Activated CD8-positive, alpha-beta memory T cell treated with anti-CD3 and anti-CD28 coated beads, Interleukin-2, amount 10 ng/mL, durations not matched to agents 7 days and 5 days (primary cell): ENCODE measurements around the gene MAP4K2. TPM values are rescaled to one million over a fixed set of nuclear protein-coding genes. Genes with fewer than 3 reads are reported as not detected.
"Not testable (repeated sequence)": the region's sequence is repeated elsewhere in the genome, so short reads cannot be mapped to it uniquely, and the experiment has no call there.

Source experiments
- ATAC-seq: fragments of 150-1000 bp; cut with Tn5 transposase; one replicate; pipeline ENCODE4 v1.10.0; 2021; ENCODE audit warnings: moderate library complexity
- CTCF ChIA-PET: fragments of 350-600 bp; sonication (Branson Sonifier 250); formaldehyde crosslinking; loops from one replicate; lab custom pipeline; 2021; ENCODE audit warnings: antibody characterized with exemption; lab: Charles Lee
- DNase-seq: peaks from one replicate; pipeline ENCODE4 v3.0.0-alpha.2; 2020
- H3K27ac Mint-ChIP-seq: one replicate; pipeline ENCODE4 v1.8.0; 2021; ENCODE audit warnings: mild to moderate bottlenecking, mixed read lengths
- H3K27me3 Mint-ChIP-seq: one replicate; pipeline ENCODE4 v1.8.0; 2021; ENCODE audit warnings: mixed read lengths
- H3K36me3 Mint-ChIP-seq: one replicate; pipeline ENCODE4 v1.8.0; 2021; ENCODE audit warnings: mild to moderate bottlenecking, mixed read lengths
- H3K4me1 Mint-ChIP-seq: one replicate; pipeline ENCODE4 v1.8.0; 2021; ENCODE audit warnings: mixed read lengths
- H3K4me3 Mint-ChIP-seq: one replicate; pipeline ENCODE4 v1.8.0; 2021; ENCODE audit warnings: mild to moderate bottlenecking, moderate library complexity, mixed read lengths
- H3K9me3 Mint-ChIP-seq: one replicate; pipeline ENCODE4 v1.8.0; 2022; ENCODE audit warnings: low read depth, mixed read lengths
- total RNA-seq, 2 experiments: library from RNA; stranded (reverse); gene quantifications; one replicate each; pipeline ENCODE4 v1.2.3, GENCODE V29; 2021

Gene MAP4K2
- total RNA-seq = 10 to 100 TPM; 61.1 to 65.0 TPM

DNA sequence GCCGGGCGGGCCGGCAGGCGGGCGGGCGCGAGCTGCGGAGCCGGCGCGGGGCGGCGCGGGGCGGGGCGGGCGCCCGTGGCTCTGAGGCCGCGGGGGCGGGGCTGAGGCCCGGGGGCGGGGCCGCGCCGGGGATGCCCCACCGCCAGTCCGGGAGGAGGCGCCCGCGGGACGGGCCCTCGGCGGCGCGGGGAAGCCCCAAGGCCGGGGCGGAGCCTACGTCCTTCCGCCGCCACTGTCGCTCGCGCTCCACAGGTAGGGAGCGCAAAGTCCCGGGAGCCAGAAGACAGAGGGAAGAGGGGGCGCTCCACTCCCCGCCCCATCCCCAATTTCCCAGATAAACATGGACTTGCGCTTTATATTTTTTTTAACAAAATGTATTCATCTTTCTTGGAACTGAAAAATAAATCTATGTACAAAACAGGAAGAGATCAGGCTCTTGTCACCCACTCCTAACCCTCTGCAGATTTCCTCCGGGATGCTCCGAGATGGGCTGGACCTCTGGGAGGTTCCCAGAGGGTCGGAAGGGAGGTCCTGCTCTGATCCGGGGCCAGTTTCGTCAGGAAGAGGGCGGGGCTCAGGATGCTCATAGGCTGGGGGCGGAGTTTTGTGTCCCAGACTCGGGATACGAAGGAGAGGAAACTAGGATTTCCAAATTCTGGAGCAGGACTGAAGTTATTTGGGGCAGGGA lies at the start of gene MAP4K2:
MAP4K2 (minus strand) TSS at position 57 of the 688 bp plus-strand sequence. CDS start 65 bp downstream, outside the sequence.
- DNase-seq = peak; percentile 87
- H3K36me3 Mint-ChIP-seq = peaks cover 3% of the 10 kb centered on the region

DNA sequence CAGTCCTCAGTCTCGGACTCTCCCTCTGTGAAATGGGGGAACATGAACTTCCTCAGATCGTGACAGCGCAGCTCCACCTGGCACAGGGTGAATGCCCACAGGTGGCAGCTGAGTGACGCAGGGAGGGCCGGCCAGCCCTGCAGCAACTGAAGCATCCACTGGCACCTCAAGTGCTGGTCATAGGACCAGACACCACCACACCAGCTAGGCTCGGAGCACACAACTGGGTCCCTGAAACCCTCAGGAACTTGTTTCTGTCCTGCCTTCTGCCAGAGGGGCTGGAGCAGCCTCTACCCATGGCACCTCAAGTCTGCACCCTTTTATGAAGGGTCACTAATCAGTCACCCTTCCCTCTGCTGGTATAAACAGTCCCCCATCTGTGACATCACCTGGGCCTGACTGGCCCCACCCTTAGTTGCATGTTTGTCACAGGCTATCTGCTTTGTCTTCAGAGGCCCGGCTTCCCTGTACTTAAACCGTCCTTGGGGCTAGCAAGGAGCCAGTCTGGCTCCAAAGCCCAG lies 48.9 kb upstream of the MAP4K2 start:
- no peaks in the 10 kb centered on the region for H3K9me3 Mint-ChIP-seq
- peaks cover 93% of the 10 kb centered on the region for H3K4me1 Mint-ChIP-seq
- no peaks in the 10 kb centered on the region for H3K27me3 Mint-ChIP-seq
- H3K27ac Mint-ChIP-seq = peak overlapping the region; percentile 88
- H3K4me3 Mint-ChIP-seq = peak overlapping the region; percentile 38
- CTCF ChIA-PET = interaction anchor here (1.0 to 29.2 kb wide), 7 partner anchors 3 to 464 kb away, joined by 3 to 1163 read pairs (median 5); partner anchors contain the start of genes ARL2, CDC42BPG, EHD1 and ZNHIT2
- DNase-seq = no peak
- H3K36me3 Mint-ChIP-seq = peaks cover 24% of the 10 kb centered on the region
- ATAC-seq = no peak

More for the DNA sequence above, at the start of gene MAP4K2:
- Mint-ChIP-seq H3K4me3 (peak within 1 kb of the TSS; percentile 80), H3K9me3 (no peaks in the 10 kb centered on the region), H3K4me1 (peaks cover 18% of the 10 kb centered on the region), H3K27me3 (no peaks in the 10 kb centered on the region), H3K27ac (peak within 1 kb of the TSS; percentile 81)
- CTCF ChIA-PET = interaction anchor here (0.8 to 2.0 kb wide), 5 partner anchors 8 to 60 kb away, joined by 4 to 5 read pairs (median 4); partner anchors contain the start of genes MEN1 and SF1
- ATAC-seq = peak; percentile 92

DNA sequence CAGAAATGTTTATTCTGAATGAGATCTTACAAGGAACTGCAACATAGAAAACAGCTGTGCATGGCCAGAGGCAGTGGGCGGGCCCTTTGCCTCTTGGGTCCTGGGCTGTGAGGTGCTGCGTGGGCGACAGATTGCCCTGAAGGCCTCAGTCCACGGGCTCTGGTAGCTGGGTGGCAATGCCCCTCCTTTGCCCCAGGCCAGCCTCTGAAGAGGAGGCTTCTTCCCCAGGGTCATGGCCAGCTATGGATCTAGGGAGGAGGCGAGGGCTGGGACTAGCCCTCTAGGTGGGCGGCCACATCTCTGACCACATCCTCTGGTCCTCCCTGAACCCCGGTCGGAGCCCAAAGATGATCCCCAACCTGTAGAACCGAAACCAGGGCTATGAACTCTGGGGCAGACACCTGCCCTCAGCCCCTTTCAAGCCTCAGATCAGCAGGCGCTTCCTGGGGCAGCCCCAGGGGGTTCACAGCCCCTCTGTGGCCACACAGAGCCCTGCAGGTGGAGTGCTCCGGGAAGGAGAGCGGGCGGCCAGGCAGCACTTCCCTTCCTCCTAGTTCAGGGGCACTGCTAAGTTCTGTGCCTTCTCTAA lies 48.1 kb upstream of the MAP4K2 start:
- no peaks in the 10 kb centered on the region for H3K27me3 Mint-ChIP-seq
- H3K36me3 Mint-ChIP-seq = peaks cover 24% of the 10 kb centered on the region
- H3K9me3 Mint-ChIP-seq = no peaks in the 10 kb centered on the region
- ATAC-seq (peak; percentile 43), DNase-seq (peak; percentile 80)
- H3K4me1 Mint-ChIP-seq = peaks cover 86% of the 10 kb centered on the region
- H3K4me3 Mint-ChIP-seq = peak overlapping the region; percentile 38
- CTCF ChIA-PET = interaction anchor here (0.9 to 29.2 kb wide), 8 partner anchors 2 to 464 kb away, joined by 3 to 1163 read pairs (median 5); partner anchors contain the start of genes ARL2, CDC42BPG, EHD1 and ZNHIT2
- H3K27ac Mint-ChIP-seq = peak overlapping the region; percentile 88

DNA sequence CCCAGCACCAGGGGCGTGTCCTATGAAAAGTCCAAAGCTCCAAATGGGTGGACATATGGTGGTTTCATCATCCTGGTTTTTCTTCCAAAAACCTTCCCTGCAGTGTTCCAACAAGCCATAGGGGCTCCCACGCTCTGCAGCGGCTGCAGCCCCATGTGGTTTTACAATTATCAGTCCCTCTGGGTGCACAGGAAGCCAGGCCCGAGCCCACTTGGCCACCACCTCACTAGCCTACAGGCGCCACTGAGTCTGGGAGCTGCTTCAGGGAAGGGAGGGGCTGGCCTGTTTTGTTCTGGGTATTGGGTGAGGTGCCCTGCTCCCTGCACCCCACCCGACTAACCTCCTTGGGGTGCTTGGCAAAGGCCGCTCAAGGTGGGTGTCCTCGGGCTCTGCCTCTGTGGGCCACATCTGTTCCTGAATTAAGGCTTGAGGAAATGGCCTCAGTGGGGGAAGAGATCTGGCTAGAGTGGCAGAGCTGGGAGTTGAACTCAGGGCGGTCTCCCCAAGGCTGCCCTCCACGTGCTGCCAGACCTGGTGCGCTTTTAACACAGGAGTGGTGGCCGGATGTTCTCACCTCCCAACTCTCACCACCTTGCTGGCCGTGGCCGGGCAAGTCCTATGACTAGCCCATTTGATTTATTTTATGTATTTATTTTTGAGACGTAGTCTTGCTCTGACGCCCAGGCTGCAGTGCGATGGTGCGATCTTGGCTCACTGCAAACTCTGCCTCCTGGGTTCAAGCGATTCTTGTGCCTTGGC lies 46.8 kb upstream of the MAP4K2 start:
- no peaks in the 10 kb centered on the region for H3K27me3 Mint-ChIP-seq
- peak overlapping the region; percentile 58 for H3K27ac Mint-ChIP-seq
- no peak overlapping the region for H3K4me3 Mint-ChIP-seq
- DNase-seq (no peak), ATAC-seq (no peak)
- H3K9me3 Mint-ChIP-seq = no peaks in the 10 kb centered on the region
- peaks cover 77% of the 10 kb centered on the region for H3K4me1 Mint-ChIP-seq
- H3K36me3 Mint-ChIP-seq = peaks cover 14% of the 10 kb centered on the region
- CTCF ChIA-PET = interaction anchor here (1.4 to 29.2 kb wide), 6 partner anchors 11 to 147 kb away, joined by 3 to 1163 read pairs (median 17); partner anchors contain the start of genes BATF2, EHD1 and MEN1

DNA sequence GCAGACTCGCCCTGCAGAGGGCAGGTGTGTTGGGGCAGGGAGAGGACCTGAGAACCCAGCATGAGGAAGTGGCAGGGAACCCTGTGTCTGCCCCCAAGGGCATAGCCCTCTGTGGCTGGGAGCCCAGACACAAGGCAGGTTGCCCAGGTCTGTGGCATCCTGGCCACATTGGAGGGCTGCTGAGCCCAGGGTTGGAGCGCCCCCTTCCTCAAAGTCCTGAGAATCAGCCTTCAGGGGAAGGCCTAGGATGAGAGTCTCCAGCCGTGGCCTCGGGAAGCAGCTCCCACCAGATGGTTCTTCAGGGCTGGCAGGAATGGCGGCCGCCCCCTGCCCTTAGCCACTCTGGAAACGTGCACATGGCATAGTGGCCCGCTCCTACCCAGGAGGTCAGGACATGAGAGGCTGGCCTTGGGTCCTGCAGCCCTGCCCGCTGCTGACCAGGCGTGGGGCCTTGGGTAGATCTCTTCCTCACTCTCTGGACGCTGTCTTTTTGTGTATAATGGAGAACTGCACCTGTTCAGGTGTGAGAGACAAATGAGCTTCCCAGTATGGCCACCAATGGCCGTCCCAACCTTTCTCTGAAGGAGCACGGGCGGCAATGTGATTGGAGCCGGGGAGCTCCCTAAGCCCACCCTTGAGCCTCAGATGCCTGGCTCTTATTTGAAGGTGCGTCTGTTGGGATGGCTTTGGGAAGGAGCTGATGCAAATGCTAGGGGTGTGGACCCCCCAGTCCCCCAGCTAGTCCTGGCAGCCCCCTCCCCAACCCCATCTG lies 46.0 kb upstream of the MAP4K2 start:
- DNase-seq = no peak
- Mint-ChIP-seq H3K27ac (peak overlapping the region; percentile 45), H3K36me3 (peaks cover 8% of the 10 kb centered on the region), H3K9me3 (no peaks in the 10 kb centered on the region), H3K4me3 (no peak overlapping the region), H3K27me3 (no peaks in the 10 kb centered on the region), H3K4me1 (peaks cover 70% of the 10 kb centered on the region)
- no peak for ATAC-seq
- CTCF ChIA-PET = interaction anchor here (1.0 to 29.2 kb wide), 14 partner anchors 12 to 405 kb away, joined by 3 to 1163 read pairs (median 9); partner anchors contain the start of genes ARL2, ATG2A, BATF2 and CDCA5

DNA sequence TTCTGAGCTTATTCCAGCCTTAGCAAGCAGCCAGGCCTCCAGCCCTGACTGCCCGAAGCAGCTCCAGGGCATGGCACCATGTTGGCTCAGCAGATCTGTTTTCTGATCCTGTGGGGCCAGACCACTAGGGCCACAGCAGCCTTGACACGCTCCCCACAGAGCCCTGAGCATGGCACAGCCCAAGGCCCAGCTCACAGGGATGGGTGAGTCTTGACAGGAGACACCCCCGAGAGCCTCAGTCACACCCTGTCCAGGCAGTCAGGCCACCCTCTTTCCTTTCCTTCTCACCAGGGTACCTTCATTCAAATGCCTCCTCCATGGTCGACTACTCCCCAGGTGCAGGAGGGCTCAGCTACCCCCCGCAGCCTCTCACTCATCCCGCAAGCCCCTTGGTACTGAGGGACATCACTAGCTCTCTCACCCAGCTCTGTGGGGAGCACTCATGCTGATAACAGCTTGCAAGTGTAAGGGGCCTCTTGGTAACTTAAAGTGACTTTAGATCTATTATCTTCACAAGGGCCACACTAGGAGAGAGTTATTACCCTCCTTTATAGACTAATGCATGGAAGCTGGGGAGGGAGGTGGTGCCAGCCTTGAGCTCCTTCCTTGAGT lies 45.3 kb upstream of the MAP4K2 start:
- Mint-ChIP-seq H3K27me3 (no peaks in the 10 kb centered on the region), H3K36me3 (peaks cover 3% of the 10 kb centered on the region), H3K9me3 (no peaks in the 10 kb centered on the region), H3K27ac (peak overlapping the region; percentile 45), H3K4me1 (peaks cover 67% of the 10 kb centered on the region), H3K4me3 (no peak overlapping the region)
- DNase-seq = no peak
- ATAC-seq = no peak
- CTCF ChIA-PET = interaction anchor here (0.6 to 29.2 kb wide), 28 partner anchors 12 to 468 kb away, joined by 3 to 1163 read pairs (median 4); partner anchors contain the start of genes ARL2, ATG2A, BATF2 and CDCA5

DNA sequence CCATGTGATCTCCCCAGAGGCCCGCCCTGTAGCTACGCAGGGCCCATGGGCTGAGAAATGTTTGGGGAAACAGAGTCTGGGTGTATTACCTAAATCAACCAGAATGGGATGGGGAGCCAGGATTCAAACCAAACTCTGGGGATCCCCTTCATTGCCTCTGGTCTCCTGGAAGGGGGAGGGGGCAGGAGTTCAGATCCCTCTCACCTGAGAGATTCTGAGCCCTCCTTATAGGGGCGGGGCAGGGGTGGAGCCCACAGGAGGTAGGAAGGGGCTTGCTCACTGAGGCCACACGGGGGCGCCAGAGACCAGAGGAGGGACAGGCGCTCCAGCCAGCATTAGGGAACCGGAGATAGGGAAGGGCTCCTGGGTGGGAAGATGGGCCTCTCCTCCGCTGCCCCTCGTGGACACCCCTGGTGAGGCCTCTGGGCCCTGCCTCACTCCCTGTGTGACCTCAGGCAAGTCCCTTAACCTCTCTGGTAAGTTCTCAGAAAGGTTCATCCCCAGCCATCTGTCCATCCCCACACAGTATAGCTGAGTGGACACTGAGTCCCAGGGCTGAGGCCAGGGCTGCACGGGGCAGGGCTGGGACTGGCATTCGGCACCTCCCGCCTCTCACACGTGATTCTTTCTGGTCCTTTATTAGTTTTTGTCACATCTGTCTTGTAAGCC lies 44.1 kb upstream of the MAP4K2 start:
- no peaks in the 10 kb centered on the region for H3K9me3 Mint-ChIP-seq
- no peaks in the 10 kb centered on the region for H3K27me3 Mint-ChIP-seq
- H3K27ac Mint-ChIP-seq = no peak overlapping the region
- no peaks in the 10 kb centered on the region for H3K36me3 Mint-ChIP-seq
- H3K4me1 Mint-ChIP-seq = peaks cover 57% of the 10 kb centered on the region
- DNase-seq (peak; percentile 94), ATAC-seq (peak; percentile 73)
- CTCF ChIA-PET = interaction anchor here (0.7 to 29.2 kb wide), 27 partner anchors 14 to 469 kb away, joined by 3 to 1163 read pairs (median 5); partner anchors contain the start of genes ARL2, ATG2A, BATF2 and EHD1
- no peak overlapping the region for H3K4me3 Mint-ChIP-seq

DNA sequence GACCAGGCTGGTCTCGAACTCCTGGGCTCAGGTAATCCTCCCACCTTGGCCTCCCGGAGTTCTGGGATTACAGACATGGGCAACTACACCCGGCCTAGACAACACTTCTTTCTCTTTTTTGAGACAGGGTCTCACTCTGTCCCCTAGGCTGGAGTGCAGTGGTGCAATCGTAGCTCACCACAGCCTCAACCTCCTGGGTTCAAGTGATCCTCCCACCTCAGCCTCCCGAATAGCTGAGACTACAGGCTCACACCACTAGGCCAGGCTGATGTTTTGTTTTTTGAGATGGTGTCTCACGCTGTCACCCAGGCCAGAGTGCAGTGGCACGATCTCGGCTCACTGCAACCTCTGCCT lies 42.7 kb upstream of the MAP4K2 start:
- not testable (repeated sequence) for H3K36me3 Mint-ChIP-seq, H3K27me3 Mint-ChIP-seq, ATAC-seq, H3K4me3 Mint-ChIP-seq, H3K27ac Mint-ChIP-seq, H3K9me3 Mint-ChIP-seq, DNase-seq
- CTCF ChIA-PET = interaction anchor here (1.0 to 29.2 kb wide), 10 partner anchors 11 to 272 kb away, joined by 3 to 1163 read pairs (median 8); partner anchors contain the start of genes ARL2, ATG2A, EHD1 and RASGRP2
- peaks cover 44% of the 10 kb centered on the region for H3K4me1 Mint-ChIP-seq

DNA sequence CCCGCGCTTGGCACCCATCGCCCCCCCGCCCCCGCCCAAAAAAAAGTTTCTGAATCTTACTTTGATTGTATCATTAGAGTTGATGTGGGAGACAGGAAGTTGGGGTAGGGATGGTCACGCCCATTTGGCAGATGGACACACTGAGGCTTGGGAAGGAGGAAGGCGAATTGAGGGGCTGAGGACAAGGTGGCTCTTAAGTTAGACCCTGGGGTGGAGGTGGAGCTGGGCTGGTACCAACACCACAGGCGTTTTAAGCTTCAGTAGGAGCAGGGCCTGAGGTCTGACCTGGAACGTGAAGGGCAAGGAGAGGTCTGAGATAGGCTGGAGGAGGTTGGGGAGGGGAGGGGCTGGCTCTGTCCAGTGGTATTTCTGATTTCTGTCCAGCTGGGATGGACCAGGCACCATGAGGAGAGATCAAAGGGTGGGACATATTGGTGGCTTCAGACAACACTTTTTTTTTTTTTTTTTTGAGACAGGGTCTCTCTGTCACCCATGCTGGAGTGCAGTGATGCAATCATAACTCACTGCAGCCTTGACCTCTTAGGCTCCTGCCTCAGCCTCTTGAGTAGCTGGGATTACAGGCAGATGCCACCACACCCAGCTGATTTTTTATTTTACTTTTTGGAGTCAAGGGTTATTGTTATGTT lies 42.2 kb upstream of the MAP4K2 start:
- peak overlapping the region; percentile 59 for H3K4me3 Mint-ChIP-seq
- H3K9me3 Mint-ChIP-seq = no peaks in the 10 kb centered on the region
- H3K4me1 Mint-ChIP-seq = peaks cover 41% of the 10 kb centered on the region
- H3K27me3 Mint-ChIP-seq = no peaks in the 10 kb centered on the region
- ATAC-seq (no peak), DNase-seq (no peak)
- H3K27ac Mint-ChIP-seq = peak overlapping the region; percentile 45
- H3K36me3 Mint-ChIP-seq = no peaks in the 10 kb centered on the region
- CTCF ChIA-PET = interaction anchor here (1.0 to 29.2 kb wide), 12 partner anchors 11 to 272 kb away, joined by 3 to 1163 read pairs (median 8); partner anchors contain the start of genes ARL2, ATG2A, EHD1 and MEN1

DNA sequence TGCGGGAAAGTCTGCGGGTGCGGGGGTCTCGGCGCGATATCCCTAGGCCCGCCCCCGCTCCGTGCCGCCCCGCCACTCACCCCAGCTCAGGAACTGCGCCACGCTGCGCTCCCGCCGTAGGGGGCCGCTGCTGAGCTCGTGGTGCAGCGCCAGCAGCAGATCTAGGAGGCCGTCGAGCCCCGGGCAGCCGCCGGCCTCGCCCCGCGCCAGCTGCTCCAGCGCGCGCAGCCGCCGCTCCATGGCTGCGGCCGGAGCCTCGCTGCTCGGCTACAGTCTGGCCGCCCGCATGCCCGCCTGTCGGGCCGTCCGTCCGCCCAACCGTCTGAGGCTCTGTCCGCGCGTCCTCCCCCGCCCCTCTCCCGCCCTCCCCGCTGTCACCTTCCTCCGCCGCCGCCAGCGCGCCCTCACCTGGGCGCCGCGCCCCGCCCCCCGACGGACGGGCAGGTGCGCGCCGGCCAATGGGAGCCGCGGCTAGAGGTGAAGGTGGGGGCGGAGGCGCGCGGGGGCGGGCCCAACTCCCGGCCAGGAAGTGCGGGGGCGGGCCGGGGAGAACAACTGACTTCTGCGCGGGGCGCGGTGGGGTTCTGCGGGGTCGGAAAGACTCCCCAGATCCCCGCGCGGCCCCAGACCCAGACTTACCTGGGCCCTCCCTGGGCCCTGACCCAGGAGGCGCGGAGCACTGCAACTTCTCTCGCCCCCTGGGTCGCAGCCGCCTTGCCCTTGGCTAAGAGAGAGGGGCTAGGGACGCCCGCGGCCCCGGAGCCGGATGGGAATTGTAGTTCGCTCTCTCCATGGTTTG lies 41.5 kb upstream of the MAP4K2 start, which contains the start of gene CDC42BPG:
CDC42BPG (minus strand) TSS at position 324 of the 799 bp plus-strand sequence; CDS start at position 240, 84 bp downstream.
- H3K4me1 Mint-ChIP-seq = peaks cover 35% of the 10 kb centered on the region
- no peaks in the 10 kb centered on the region for H3K9me3 Mint-ChIP-seq
- peak; percentile 79 for DNase-seq
- H3K4me3 Mint-ChIP-seq = peak within 1 kb of the TSS; percentile 59
- no peaks in the 10 kb centered on the region for H3K27me3 Mint-ChIP-seq
- peak within 1 kb of the TSS; percentile 45 for H3K27ac Mint-ChIP-seq
- CTCF ChIA-PET = interaction anchor here (0.6 to 29.2 kb wide), 29 partner anchors 9 to 303 kb away, joined by 3 to 1163 read pairs (median 4); partner anchors contain the start of genes ARL2, BATF2, EHD1 and FAU
- ATAC-seq = peak; percentile 80
- no peaks in the 10 kb centered on the region for H3K36me3 Mint-ChIP-seq
